ENCODE results near the gene SHB. TPM values are rescaled to one million over a fixed set of nuclear protein-coding genes. Genes with fewer than 3 reads are reported as not detected.
"Not testable (repeated sequence)": the region's sequence is repeated elsewhere in the genome, so short reads cannot be mapped to it uniquely, and the experiment has no call there.

Gene SHB
- total RNA-seq, 1 donor from 2014 or later = 39.0 TPM

GRCh38 chr9:37967761-37968080, 101.3 kb downstream of the SHB start:
- intact Hi-C loops (cut with DNase I) = no loop called here
- no peak for DNase-seq (ENCODE audit: low spot score)

GRCh38 chr9:37967014-37967760, 101.8 kb downstream of the SHB start:
- no peak for DNase-seq (ENCODE audit: low spot score)
- intact Hi-C loops (cut with DNase I) = no loop called here

- intact Hi-C loops (cut with DNase I) = no loop called here
- DNase-seq (ENCODE audit: low spot score) = no peak
Measured at GRCh38 chr9:37966412-37967013, 102.5 kb downstream of the SHB start.

GRCh38 chr9:37965676-37966345, 103.2 kb downstream of the SHB start:
- DNase-seq (ENCODE audit: low spot score); intact Hi-C loops (cut with DNase I): not testable (repeated sequence)

- DNase-seq (ENCODE audit: low spot score) = no peak
- intact Hi-C loops (cut with DNase I) = no loop called here
Measured at GRCh38 chr9:37965116-37965515, 103.9 kb downstream of the SHB start.

- DNase-seq (ENCODE audit: low spot score) = no peak
- intact Hi-C loops (cut with DNase I) = loop anchor here (5.0 kb wide), 1 partner anchor 372 kb away; the partner anchor contains the start of gene TOMM5
Measured at GRCh38 chr9:37964740-37965081, 104.3 kb downstream of the SHB start.

GRCh38 chr9:37963936-37964739, 104.9 kb downstream of the SHB start:
- DNase-seq (ENCODE audit: low spot score) = no peak
- intact Hi-C loops (cut with DNase I) = loop anchor here (5.0 kb wide), 1 partner anchor 372 kb away; the partner anchor contains the start of gene TOMM5

GRCh38 chr9:37961351-37961750, 107.7 kb downstream of the SHB start:
- intact Hi-C loops (cut with DNase I) = loop anchor here (5.0 kb wide), 1 partner anchor 369 kb away; the partner anchor contains the start of gene TOMM5
- no peak for DNase-seq (ENCODE audit: low spot score)

- intact Hi-C loops (cut with DNase I) = loop anchor here (5.0 kb wide), 1 partner anchor 368 kb away; the partner anchor contains the start of gene TOMM5
- no peak for DNase-seq (ENCODE audit: low spot score)
Measured at GRCh38 chr9:37960631-37961030, 108.4 kb downstream of the SHB start.

- no peak for DNase-seq (ENCODE audit: low spot score)
- intact Hi-C loops (cut with DNase I) = loop anchor here (5.0 kb wide), 2 partner anchors 43 to 368 kb away; partner anchors contain the start of gene TOMM5
Measured at GRCh38 chr9:37959976-37960375, 109.1 kb downstream of the SHB start.

GRCh38 chr9:37958154-37958553, 110.9 kb downstream of the SHB start:
- intact Hi-C loops (cut with DNase I) = loop anchor here (5.0 kb wide), 1 partner anchor 41 kb away; no protein-coding TSS in a partner anchor
- no peak for DNase-seq (ENCODE audit: low spot score)

GRCh38 chr9:37957664-37957953, 111.4 kb downstream of the SHB start:
- no peak for DNase-seq (ENCODE audit: low spot score)
- intact Hi-C loops (cut with DNase I) = loop anchor here (5.0 kb wide), 1 partner anchor 40 kb away; no protein-coding TSS in a partner anchor

- intact Hi-C loops (cut with DNase I) = loop anchor here (5.0 kb wide), 1 partner anchor 40 kb away; no protein-coding TSS in a partner anchor
- DNase-seq (ENCODE audit: low spot score) = no peak
Measured at GRCh38 chr9:37956904-37957663, 111.9 kb downstream of the SHB start.

GRCh38 chr9:37956423-37956820, 112.6 kb downstream of the SHB start:
- intact Hi-C loops (cut with DNase I) = loop anchor here (5.0 kb wide), 1 partner anchor 39 kb away; no protein-coding TSS in a partner anchor
- DNase-seq (ENCODE audit: low spot score) = no peak

- intact Hi-C loops (cut with DNase I) = loop anchor here (5.0 kb wide), 1 partner anchor 39 kb away; no protein-coding TSS in a partner anchor
- DNase-seq (ENCODE audit: low spot score) = no peak
Measured at GRCh38 chr9:37955781-37956422, 113.1 kb downstream of the SHB start.

- intact Hi-C loops (cut with DNase I) = no loop called here
Measured at GRCh38 chr9:37954581-37954981, 114.4 kb downstream of the SHB start.

GRCh38 chr9:37953775-37954437, 115.1 kb downstream of the SHB start:
- DNase-seq (ENCODE audit: low spot score) = no peak
- intact Hi-C loops (cut with DNase I) = no loop called here

More at GRCh38 chr9:37954581-37954981, 114.4 kb downstream of the SHB start:
- DNase-seq (ENCODE audit: low spot score) = no peak

GRCh38 chr9:37953206-37953774, 115.7 kb downstream of the SHB start:
- DNase-seq (ENCODE audit: low spot score) = no peak
- intact Hi-C loops (cut with DNase I) = no loop called here
